ENCODE results near the gene USP6.
"Not testable (repeated sequence)": the region's sequence is repeated elsewhere in the genome, so short reads cannot be mapped to it uniquely, and the experiment has no call there.

DNA sequence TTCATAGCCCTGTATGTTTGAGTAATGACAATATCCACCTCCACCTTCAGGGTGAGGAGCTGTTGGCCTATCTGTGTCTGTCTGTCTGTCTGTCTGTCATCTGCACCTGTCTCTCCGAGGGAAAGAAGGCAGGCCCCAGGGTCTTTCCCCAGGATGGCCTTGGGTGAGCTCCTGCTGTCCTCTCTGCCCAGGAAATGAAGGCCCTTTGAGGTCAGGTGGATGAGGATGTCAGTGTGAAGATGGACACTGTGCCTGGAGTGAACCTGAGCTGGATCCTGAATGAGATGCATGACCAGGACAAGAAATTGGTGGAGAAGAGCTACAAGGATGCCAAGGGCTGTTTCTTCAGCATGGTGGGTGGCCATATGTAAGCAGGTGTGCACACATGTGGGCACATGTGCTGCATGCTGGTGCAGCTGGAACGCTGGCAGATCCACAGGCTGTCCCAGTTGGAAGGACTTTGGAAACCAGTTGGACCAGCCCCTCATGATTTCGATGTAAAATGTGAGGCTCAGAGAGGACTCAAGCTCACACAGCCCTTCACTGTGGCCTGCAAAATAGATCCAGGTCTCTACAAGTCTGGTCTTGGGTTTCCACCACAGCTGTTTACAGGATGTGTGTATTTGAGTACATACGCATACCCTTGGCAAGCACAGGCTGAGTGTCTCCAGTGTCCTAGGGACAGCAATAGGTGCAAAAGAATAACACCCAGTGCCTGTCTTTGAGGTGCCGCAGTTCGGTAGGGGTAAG is 4.8 kb downstream of the USP6 start:
- TF ChIP-seq, protein P1, sequence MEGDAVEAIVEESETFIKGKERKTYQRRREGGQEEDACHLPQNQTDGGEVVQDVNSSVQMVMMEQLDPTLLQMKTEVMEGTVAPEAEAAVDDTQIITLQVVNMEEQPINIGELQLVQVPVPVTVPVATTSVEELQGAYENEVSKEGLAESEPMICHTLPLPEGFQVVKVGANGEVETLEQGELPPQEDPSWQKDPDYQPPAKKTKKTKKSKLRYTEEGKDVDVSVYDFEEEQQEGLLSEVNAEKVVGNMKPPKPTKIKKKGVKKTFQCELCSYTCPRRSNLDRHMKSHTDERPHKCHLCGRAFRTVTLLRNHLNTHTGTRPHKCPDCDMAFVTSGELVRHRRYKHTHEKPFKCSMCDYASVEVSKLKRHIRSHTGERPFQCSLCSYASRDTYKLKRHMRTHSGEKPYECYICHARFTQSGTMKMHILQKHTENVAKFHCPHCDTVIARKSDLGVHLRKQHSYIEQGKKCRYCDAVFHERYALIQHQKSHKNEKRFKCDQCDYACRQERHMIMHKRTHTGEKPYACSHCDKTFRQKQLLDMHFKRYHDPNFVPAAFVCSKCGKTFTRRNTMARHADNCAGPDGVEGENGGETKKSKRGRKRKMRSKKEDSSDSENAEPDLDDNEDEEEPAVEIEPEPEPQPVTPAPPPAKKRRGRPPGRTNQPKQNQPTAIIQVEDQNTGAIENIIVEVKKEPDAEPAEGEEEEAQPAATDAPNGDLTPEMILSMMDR (IDR thresholded peaks at IDR 0.05) = not testable (repeated sequence)
- not testable (repeated sequence) for TF ChIP-seq POLR2AphosphoS5 (IDR thresholded peaks at IDR 0.05; ENCODE audit: low read depth, low read length)
